Sigmoid colon (tissue), 7 donors: ENCODE data around the gene SETD7. TPM values are rescaled to one million over a fixed set of nuclear protein-coding genes. Genes with fewer than 3 reads are reported as not detected.

Source experiments
- DNase-seq: peaks from one replicate; pipeline ENCODE4 v3.0.0-alpha.2; 2019
- H3K27ac ChIP-seq, 4 donors: fragments of 200-600 bp; sonication (generic); one replicate each; pipeline ENCODE4 v1.5.1; 2016 to 2019; ENCODE audit warnings: mild to moderate bottlenecking in 1 of 4
- H3K27me3 ChIP-seq, 3 donors: fragments of 200-600 bp; sonication (generic); one replicate each; pipeline ENCODE4 v1.5.1; 2019; ENCODE audit warnings: mild to moderate bottlenecking in 1 of 3
- H3K36me3 ChIP-seq, 4 donors: fragments of 200-600 bp; sonication (generic); one replicate each; pipeline ENCODE4 v1.5.1; 2016 to 2019
- H3K4me1 ChIP-seq, 4 donors: fragments of 200-600 bp; sonication (generic); one replicate each; pipeline ENCODE4 v1.5.1; 2017 to 2019
- H3K4me3 ChIP-seq, 4 donors: fragments of 200-600 bp; sonication (generic); one replicate each; pipeline ENCODE4 v1.5.1; 2017 to 2019; ENCODE audit warnings: mild to moderate bottlenecking in 2 of 4, moderate library complexity in 1 of 4
- H3K9me3 ChIP-seq, 4 donors: fragments of 200-600 bp in 3 of 4; sonication (generic) in 3 of 4; one replicate each; pipeline versions ENCODE4 v1.5.1 to v1.6.1; 2013 to 2019
- EP300 ChIP-seq, 4 donors: sonication (generic); formaldehyde crosslinking; IDR thresholded peaks; one replicate each; pipeline ENCODE4 v1.6.1; 2017; ENCODE audit warnings: antibody characterized with exemption in 4 of 4
- POLR2A ChIP-seq, 2 donors: fragments of 450-650 bp; IDR thresholded peaks; one replicate each; pipeline ENCODE4 v1.6.1; 2016; ENCODE audit warnings: antibody characterized with exemption in 2 of 2, mild to moderate bottlenecking in 2 of 2, moderate library complexity in 2 of 2
- POLR2AphosphoS5 ChIP-seq, 4 donors: sonication (generic); formaldehyde crosslinking; IDR thresholded peaks; one replicate each; pipeline ENCODE4 v1.6.1; 2017; ENCODE audit warnings: antibody characterized with exemption in 4 of 4
- WGBS, 2 donors: extraction: QIAGEN DNeasy Blood & Tissue Kit; methylation state at CpG; one replicate each; pipeline ENCODE4 v1.1.7; 2013; 5-methylcytosine and 5-hydroxymethylcytosine counted together
- intact Hi-C: fragments of 100-400 bp; cut with DNase I; formaldehyde crosslinking; loops from one replicate; pipeline ENCODE4 v1.15.1; 2023
- polyA plus RNA-seq, 3 donors: library from polyadenylated mRNA; stranded (reverse); fragments of 200-250 nt; gene quantifications; one replicate each; pipeline ENCODE4 v1.2.3, GENCODE V29; 2013
- total RNA-seq, 4 donors: library from RNA; depleted of rRNA; stranded (reverse); fragments of >200 nt; gene quantifications; one replicate each; pipeline ENCODE4 v1.1.0, GENCODE V29; 2016
- TF ChIP-seq, protein P1 (sequence below), 4 experiments: fragments of 450-650 bp in 3 of 4; fragments of 200-600 bp in 1 of 4; IDR thresholded peaks; one replicate each; pipeline ENCODE4 v1.5.1; 2016 to 2019; ENCODE audit warnings: antibody characterized with exemption in 4 of 4, mild to moderate bottlenecking in 3 of 4, moderate library complexity in 2 of 4
- donor health status: healthy with polysubstance abuse.
- donor health status: Bipolar disorder and iron deficiency.
- donor health status: healthy.

SETD7 gene
- total and polyA plus RNA-seq, 7 donors = 7.9 to 102 (median 79.2) TPM

- Histone ChIP-seq H3K9me3 (no peaks in the 10 kb centered on the region), H3K4me1 (peaks cover 0 to 8% (median 4%) of the 10 kb centered on the region in 4 donors), H3K27me3 (no peaks in the 10 kb centered on the region), H3K27ac (no peak overlapping the region), H3K4me3 (no peak overlapping the region), H3K36me3 (peaks cover 0 to 76% (median 23%) of the 10 kb centered on the region in 4 donors)
- TF ChIP-seq, protein P1, sequence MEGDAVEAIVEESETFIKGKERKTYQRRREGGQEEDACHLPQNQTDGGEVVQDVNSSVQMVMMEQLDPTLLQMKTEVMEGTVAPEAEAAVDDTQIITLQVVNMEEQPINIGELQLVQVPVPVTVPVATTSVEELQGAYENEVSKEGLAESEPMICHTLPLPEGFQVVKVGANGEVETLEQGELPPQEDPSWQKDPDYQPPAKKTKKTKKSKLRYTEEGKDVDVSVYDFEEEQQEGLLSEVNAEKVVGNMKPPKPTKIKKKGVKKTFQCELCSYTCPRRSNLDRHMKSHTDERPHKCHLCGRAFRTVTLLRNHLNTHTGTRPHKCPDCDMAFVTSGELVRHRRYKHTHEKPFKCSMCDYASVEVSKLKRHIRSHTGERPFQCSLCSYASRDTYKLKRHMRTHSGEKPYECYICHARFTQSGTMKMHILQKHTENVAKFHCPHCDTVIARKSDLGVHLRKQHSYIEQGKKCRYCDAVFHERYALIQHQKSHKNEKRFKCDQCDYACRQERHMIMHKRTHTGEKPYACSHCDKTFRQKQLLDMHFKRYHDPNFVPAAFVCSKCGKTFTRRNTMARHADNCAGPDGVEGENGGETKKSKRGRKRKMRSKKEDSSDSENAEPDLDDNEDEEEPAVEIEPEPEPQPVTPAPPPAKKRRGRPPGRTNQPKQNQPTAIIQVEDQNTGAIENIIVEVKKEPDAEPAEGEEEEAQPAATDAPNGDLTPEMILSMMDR (IDR thresholded peaks at IDR 0.05) = no peak
- no peak for TF ChIP-seq POLR2A (IDR thresholded peaks at IDR 0.05)
- TF ChIP-seq POLR2AphosphoS5 (IDR thresholded peaks at IDR 0.05) = no peak
- no peak for TF ChIP-seq EP300 (IDR thresholded peaks at IDR 0.05)
- WGBS, 2 donors = 68 to 69% methylated on average over 4 of the region's 4 CpGs
- intact Hi-C loops = no loop called here
- no peak for DNase-seq
Measured at GRCh38 chr4:139515531-139515958, 40.5 kb downstream of the SETD7 start.

DNA sequence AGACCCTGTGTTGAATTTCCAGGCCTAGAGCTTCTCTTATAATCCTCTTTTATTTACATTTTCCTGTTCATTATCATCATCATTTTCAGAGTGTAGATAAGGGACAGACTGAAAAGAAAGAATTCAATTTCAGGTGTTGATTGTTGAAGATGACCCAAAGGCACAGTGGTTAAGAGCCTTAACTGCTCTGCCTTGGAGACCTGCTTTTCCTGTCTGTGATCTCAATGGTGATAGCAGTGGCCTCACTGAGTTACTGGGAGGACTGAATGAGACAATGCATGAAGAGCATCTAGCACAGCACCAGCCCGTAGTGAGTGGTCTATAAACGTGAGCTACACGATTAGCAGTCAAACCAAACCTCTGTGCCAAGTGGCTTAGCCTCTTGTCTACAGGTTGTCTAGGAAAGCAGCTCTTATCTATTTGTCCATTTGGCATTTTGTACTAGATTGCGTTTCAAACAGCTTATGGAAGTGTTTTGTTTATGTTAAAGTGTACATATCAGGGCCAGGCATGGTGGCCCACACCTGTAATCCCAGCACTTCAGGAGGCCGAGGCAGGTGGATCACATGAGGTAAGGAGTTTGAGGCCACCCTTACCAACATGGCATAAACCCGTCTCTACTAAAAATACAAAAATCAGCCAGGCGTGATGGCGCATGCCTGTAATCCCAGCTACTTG is 41.5 kb downstream of the SETD7 start:
- intact Hi-C loops = no loop called here
- H3K4me3 ChIP-seq = no peak overlapping the region
- peaks cover 0 to 8% (median 4%) of the 10 kb centered on the region in 4 donors for H3K4me1 ChIP-seq
- no peak overlapping the region for H3K27ac ChIP-seq
- H3K36me3 ChIP-seq = peaks cover 0 to 76% (median 27%) of the 10 kb centered on the region in 4 donors
- TF ChIP-seq, protein P1 (IDR thresholded peaks at IDR 0.05) = no peak
- no peak for TF ChIP-seq POLR2AphosphoS5 (IDR thresholded peaks at IDR 0.05)
- DNase-seq = no peak
- H3K27me3 ChIP-seq = no peaks in the 10 kb centered on the region
- WGBS, 2 donors = 94 to 95% methylated on average over 8 of the region's 8 CpGs
- no peaks in the 10 kb centered on the region for H3K9me3 ChIP-seq

GRCh38 chr4:139511320-139511719 is 44.7 kb downstream of the SETD7 start:
- Histone ChIP-seq H3K9me3 (no peaks in the 10 kb centered on the region), H3K27me3 (no peaks in the 10 kb centered on the region), H3K4me1 (peaks cover 0 to 8% (median 4%) of the 10 kb centered on the region in 4 donors), H3K36me3 (peaks cover 0 to 73% (median 18%) of the 10 kb centered on the region in 4 donors), H3K27ac (no peak overlapping the region), H3K4me3 (no peak overlapping the region)
- 87 to 89% methylated on average over 10 of the region's 10 CpGs for WGBS, 2 donors
- intact Hi-C loops = no loop called here
- no peak for DNase-seq
- TF ChIP-seq POLR2A (IDR thresholded peaks at IDR 0.05) = no peak
- TF ChIP-seq, protein P1 (IDR thresholded peaks at IDR 0.05) = no peak
- TF ChIP-seq EP300 (IDR thresholded peaks at IDR 0.05) = no peak
- TF ChIP-seq POLR2AphosphoS5 (IDR thresholded peaks at IDR 0.05) = no peak

DNA sequence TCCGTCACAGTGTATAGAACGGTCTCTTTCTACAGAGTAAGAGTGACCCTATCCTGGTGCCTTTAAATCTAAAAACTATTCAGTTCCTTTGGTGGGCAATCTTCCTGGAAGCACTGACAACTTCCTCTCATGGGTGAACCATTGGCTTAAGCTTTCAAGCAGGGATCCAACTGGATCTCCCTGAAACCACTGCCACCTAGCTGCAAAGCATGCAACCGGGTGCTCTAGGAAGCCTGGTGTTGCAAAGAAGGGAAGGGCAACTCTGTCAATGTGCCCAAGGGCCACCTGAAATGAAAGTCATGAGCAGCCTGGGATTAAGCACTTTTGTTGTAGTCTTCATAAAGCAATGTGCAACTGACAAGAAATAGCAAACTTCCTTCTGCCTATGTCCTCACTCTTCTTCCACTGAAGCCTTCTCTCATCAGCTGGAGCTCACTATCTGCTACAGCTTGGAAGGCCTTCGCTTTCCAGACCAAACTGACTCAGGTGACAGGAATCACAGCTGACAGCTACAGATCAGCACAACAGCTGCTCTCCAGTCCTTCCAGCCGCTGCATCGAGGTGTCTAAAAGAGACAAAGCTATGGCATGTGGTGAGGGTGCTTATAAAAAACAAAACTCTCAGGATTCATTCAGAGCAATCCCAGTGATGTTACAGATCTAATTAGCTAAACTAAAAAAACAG is 46.1 kb downstream of the SETD7 start:
- Histone ChIP-seq H3K4me1 (no peaks in the 10 kb centered on the region), H3K27me3 (no peaks in the 10 kb centered on the region), H3K36me3 (peaks cover 3 to 82% (median 18%) of the 10 kb centered on the region in 4 donors), H3K9me3 (no peaks in the 10 kb centered on the region), H3K4me3 (no peak overlapping the region), H3K27ac (no peak overlapping the region)
- intact Hi-C loops = no loop called here
- 89 to 91% methylated on average over 6 of the region's 6 CpGs for WGBS, 2 donors
- no peak for DNase-seq
- no peak for TF ChIP-seq POLR2AphosphoS5 (IDR thresholded peaks at IDR 0.05)
- TF ChIP-seq POLR2A (IDR thresholded peaks at IDR 0.05) = no peak
- TF ChIP-seq, protein P1 (IDR thresholded peaks at IDR 0.05) = no peak
- no peak for TF ChIP-seq EP300 (IDR thresholded peaks at IDR 0.05)
